HPDE6-E6E7 (cell line): Measurements from ENCODE around the gene PACSIN2.
"Not testable (repeated sequence)": the region's sequence is repeated elsewhere in the genome, so short reads cannot be mapped to it uniquely, and the experiment has no call there.

Experiments used
- DNase-seq: peaks from one replicate; pipeline ENCODE4 v3.0.0; 2011; ENCODE audit warnings: missing footprints; ENCODE audit errors: extremely low spot score

PACSIN2 gene

DNA sequence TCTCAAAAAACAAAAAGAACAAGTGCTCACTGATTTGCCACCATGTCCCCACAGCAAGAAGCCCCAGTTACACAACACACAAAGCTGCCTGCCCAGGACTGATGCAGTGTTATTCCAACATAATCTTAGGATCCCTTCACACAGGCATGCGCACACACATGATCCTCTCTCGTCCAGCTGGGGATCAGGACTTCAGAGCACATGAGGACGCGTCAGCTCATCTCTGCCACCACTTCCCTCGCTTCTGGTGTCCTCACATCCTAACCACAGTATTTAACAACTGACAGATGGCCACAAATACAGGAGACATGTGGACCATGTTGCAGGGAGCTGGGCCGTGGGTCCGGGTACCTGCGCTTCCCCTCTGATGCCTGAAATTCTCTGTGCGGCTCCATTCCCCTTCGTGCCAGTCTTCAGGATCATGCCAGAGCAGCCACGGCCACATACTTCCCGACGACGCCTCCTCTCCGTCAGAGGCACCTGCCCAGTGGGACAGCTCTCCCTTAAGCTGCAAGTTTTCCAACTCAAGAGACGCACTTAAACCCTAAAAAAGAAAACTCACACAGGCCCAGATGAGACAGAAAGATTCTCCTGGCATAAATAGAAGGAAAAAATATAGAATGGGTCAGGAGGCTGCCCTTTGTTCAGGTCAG, 68.3 kb downstream of the PACSIN2 start:
- no peak for DNase-seq

DNA sequence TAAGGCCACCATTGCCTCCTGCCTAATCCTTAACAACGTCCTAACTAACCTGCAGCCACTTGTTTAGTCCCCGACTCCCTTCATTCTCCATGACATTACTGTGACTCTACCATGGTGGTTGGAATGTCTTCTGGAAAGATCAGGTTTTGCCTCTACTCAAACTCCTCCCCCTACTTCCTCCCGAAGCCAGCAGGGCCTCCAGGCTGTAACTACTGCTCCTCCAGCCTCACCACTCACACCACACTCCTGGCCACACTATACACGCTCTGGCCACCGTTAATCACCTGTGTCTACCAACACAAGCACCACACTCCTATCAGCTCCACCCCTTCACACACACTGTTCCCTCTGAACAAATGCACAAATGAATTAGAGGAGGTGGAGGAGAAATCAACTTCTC, 69.2 kb downstream of the PACSIN2 start:
- DNase-seq: no peak

- no peak for DNase-seq
Measured at GRCh38 chr22:42945027-42945426, 69.9 kb downstream of the PACSIN2 start.

- no peak for DNase-seq
Measured at GRCh38 chr22:42944409-42944808, 70.5 kb downstream of the PACSIN2 start.

GRCh38 chr22:42943981-42944380, 71.0 kb downstream of the PACSIN2 start:
- DNase-seq: no peak

- DNase-seq: no peak
Measured at GRCh38 chr22:42942351-42942750, 72.6 kb downstream of the PACSIN2 start.

- peak; percentile 78 for DNase-seq
Measured at GRCh38 chr22:42939941-42940653, 74.9 kb downstream of the PACSIN2 start.

DNA sequence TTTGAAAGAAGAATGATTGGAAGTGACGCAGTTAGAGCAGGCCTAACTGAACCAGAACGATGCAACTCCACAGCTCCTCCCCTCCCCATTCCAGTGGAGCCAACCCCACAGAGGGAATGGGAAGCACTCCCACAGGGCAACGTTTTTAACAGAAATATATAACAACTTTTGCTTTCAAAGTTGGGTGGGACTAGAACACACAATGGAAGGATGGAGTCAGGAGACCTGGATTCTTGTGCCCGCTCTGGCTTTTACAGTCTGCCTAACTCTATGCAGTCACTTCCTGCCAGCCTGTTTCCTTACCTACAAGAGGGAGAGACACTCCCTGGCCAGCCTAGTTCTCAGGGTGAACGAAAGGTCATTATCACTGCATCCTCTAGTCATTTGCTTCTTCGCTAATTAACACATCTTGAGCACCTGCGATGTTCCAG, 75.5 kb downstream of the PACSIN2 start:
- no peak for DNase-seq

DNA sequence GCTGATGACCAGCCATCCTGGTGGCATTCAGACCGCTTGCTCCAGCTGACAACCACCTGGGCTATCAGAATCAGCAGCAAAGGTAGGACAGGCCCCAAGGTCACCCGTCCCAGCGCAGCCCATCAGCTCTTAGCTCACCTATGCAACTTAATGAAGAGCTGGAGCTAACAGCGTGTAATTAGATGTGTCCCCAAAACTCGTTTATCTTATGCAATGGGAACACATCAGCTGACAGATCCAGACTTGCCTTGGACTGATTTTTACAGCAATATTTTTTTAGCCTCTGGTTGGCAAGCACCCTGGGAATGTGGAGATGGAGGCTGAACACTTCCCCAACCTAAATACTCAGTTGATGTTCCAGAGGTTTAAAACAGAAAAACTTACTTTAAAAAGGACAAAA, 76.0 kb downstream of the PACSIN2 start:
- DNase-seq: no peak

DNA sequence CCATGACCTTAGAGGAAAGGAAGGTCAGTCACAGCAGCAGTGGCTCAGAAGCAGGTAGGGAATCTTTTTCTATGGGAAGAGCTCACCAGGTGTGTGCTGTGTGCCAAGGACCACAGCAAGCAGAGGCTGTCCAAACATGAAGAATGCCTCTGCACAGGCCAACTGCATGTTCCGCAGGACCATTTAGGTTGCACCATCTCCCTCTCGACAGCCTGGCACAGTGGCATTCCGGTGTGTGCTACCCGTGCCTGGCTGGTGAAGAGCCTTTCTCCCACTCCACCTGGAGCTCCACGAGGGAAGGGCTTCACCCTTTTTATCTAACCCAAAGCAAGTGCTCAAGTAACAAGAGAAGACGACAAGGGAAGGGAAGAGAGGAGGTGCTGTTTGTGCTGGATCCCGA, 76.5 kb downstream of the PACSIN2 start:
- no peak for DNase-seq

DNA sequence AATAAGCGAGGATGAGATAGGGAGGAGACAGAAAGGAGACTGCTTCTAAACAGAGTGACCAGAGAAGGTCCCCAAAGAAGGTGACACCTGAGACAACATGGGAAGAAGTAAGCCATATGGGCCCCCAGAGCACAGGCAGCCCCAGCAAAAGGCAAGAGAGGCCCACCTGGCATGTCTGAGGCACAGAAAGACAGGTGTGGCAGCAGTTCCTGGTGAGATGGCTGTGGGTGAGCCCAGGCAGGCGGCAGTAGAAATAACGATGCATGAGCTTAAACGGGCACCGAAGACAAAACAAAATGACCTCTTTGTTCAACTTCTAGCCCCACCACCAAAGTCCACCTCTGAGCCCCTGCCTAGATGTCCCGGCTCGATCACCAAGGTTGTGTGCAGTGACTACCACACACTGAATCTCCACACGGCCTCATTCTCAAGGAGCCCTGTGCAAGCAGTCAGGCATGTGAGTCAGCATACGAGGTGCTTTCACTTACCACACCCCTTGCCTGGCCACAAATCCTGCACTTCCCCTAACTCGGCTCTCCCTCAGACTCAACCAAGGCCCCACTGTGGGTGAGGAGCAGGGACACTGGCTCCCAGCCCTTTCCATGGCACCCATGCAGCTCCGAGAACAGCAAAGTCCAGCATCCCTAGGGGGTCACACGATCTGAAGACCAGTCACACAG, 77.6 kb downstream of the PACSIN2 start:
- peak; percentile 74 for DNase-seq

GRCh38 chr22:42936680-42937079, 78.3 kb downstream of the PACSIN2 start:
- not testable (repeated sequence) for DNase-seq

DNA sequence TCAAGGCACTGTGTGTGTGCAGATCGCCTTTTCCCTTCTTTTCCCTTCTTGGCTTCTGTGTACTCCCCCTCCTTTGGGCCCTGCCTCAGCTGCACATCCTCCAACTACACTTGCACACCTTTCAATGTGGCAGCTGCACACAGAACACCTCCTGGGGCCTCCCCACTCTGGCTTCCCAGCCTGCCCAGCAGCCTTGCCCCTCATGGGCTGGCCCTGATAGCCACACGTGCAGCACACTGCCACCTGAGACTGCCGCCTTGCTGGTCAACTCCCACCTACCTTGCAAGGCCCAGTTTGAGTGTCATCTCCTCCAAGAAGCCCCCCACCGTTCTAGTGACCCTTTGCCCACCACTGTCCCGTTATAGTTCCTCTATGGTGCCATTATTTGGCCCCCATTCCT, 80.6 kb downstream of the PACSIN2 start:
- DNase-seq: no peak

GRCh38 chr22:42933485-42934091, 81.4 kb downstream of the PACSIN2 start:
- peak; percentile 52 for DNase-seq

GRCh38 chr22:42932857-42933484, 82.0 kb downstream of the PACSIN2 start:
- DNase-seq: no peak

GRCh38 chr22:42932197-42932519, 82.8 kb downstream of the PACSIN2 start:
- no peak for DNase-seq

DNA sequence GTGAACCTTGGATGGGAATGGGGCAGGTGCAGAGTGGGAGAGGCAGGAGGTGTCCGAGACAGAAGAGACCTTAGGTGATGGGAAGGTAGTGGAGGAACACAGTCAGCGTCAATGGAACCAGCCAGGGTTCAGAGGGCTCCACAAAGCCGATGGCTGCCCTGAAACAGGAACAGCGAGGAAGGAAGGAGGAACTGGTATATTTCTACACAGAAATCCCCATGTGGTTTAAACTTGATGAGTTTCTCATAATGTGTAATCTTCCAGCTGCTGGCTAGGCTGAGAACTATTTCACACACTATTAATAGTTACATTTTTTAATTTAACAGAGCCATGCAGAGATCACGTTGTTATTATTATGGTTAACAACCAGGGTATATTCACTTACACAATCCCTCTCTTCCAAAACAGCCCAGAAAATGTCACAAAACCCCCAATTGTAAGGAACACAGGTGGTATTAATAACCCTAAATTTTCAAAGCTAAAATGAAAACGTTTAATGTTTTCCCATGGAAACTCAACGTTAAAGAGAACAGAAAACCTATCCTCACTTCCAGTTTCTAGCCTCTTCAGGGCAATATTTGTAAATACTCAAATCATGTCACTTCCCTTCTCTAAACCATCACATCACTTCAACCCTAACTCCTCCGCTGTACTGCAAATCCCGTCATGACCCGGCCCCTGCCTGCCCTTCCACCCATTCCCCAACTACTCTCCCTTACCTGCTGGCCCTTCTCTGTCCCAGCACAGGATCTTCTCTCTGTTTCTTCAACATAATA, 83.3 kb downstream of the PACSIN2 start:
- DNase-seq: no peak

DNA sequence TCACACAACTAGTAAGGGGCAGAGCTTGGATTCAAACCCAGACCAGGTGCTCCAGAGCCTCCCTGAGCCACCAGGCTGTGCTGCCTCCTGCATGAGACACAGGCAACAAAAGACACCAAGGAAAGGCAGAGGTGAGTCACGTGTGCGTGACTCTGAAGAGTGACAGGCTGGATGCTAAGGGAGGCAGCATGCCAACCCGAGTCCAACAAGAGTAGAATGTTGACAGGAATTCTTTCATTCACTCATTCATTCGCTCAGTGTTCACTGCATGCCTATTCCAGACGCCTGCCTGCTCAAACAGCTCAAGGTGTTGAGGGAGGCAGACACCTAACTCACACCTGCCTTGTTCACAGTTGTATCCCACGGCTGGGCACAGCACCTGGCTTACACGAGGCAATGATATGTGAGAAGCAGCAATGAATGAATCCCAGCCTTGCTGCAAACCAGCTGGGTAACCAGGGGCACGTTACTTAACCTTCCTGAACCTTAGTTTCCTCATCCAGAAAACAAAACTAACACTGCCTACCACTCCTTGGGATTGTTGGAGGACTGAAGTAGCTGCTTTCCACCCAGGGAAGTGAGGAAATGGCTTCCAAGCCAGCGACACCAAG, 84.0 kb downstream of the PACSIN2 start:
- DNase-seq: peak; percentile 55

DNA sequence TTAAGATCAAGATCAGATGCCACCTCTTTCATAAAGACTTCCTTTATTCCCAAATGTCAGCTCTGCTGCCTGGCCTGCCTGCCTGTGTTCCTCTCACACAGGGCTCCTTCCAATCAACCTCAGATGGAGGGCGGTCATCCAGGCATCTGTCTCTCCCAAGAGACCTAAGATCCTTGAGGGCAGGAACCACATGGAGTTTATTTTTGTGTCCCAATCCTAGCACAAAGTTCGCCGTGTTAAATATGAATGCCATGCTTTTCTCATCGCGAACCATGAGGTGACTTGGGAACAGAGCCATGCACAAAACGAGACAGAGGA, 85.2 kb downstream of the PACSIN2 start:
- no peak for DNase-seq

GRCh38 chr22:42928969-42929837, 85.7 kb downstream of the PACSIN2 start:
- DNase-seq: no peak
